ENCODE results near the gene CFAP65. TPM values are rescaled to one million over a fixed set of nuclear protein-coding genes. Genes with fewer than 3 reads are reported as not detected.

The CFAP65 gene
- total RNA-seq, 1 experiment from 2014 or later: 0.33 TPM

DNA sequence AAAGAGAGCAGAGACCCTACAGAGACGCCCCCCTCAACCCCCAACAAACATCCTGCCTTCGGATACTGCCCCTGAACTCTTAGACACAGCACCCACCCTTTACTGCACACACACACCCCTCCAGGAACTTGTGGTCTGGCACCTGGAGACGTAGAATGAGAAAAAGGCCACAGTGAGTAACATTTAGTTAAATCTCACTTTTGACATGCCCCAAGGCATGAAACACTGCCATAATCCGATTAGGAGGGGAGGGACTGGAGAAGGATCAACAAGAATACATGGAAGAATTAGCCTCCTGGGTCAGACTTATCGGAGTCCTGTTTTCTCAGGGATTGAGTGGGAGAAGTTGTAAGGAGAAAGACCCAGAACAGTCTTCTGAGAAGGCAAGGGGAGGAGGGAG is 77.7 kb downstream of the CFAP65 start:
- DNase-seq (ENCODE audit: low read depth, low spot score) (no peak), ATAC-seq (no peak)
- Histone ChIP-seq H3K9me3 (ENCODE audit: control insufficient read depth, insufficient read depth, low read depth, low read length) (no peaks in the 10 kb centered on the region), H3K36me3 (ENCODE audit: control insufficient read depth, insufficient read depth, low read length) (no peaks in the 10 kb centered on the region), H3K27me3 (ENCODE audit: control insufficient read depth, insufficient read depth, low read length) (no peaks in the 10 kb centered on the region; the same call in 1 of the 2 replicates), H3K27ac (ENCODE audit: low read length) (no peak overlapping the region), H3K4me1 (ENCODE audit: control insufficient read depth, insufficient read depth, low read length) (0 out of 2 replicates have a peak, but pooled peaks cover 4% of the 10 kb centered on the region), H3K4me3 (ENCODE audit: low read depth in 2 of 2, low read length in 2 of 2) (no peak overlapping the region)
- TF ChIP-seq REST (IDR thresholded peaks at IDR 0.05; ENCODE audit: insufficient read depth in 1 of 2, low read depth in 2 of 2, low read length in 1 of 2) (no peak), SIN3A (IDR thresholded peaks at IDR 0.05; ENCODE audit: borderline replicate concordance, insufficient read depth, low read depth, low read length) (no peak)
- ChIA-PET CTCF (no interaction called here), POLR2A (no interaction called here)
- BruUV-seq (replicated peaks): no TSS peak
- intact Hi-C loops (cut with micrococcal nuclease; ENCODE audit: unreplicated experiment) (no loop called here), in situ Hi-C loops (cut with HindIII; ENCODE audit: low pct_unique_long_range_greater_than_20kb, low sequenced_read_pairs) (no loop called here)

GRCh38 chr2:218962859-218963492 is 78.3 kb downstream of the CFAP65 start:
- Histone ChIP-seq H3K4me1 (ENCODE audit: control insufficient read depth, insufficient read depth, low read length) (0 out of 2 replicates have a peak, but pooled peaks cover 4% of the 10 kb centered on the region), H3K4me3 (ENCODE audit: low read depth in 2 of 2, low read length in 2 of 2) (no peak overlapping the region), H3K27me3 (ENCODE audit: control insufficient read depth, insufficient read depth, low read length) (no peaks in the 10 kb centered on the region; the same call in 1 of the 2 replicates), H3K27ac (ENCODE audit: low read length) (no peak overlapping the region), H3K36me3 (ENCODE audit: control insufficient read depth, insufficient read depth, low read length) (no peaks in the 10 kb centered on the region), H3K9me3 (ENCODE audit: control insufficient read depth, insufficient read depth, low read depth, low read length) (no peaks in the 10 kb centered on the region)
- POLR2A ChIA-PET: no interaction called here
- CTCF ChIA-PET: no interaction called here
- no TSS peak for BruUV-seq (replicated peaks)
- intact Hi-C loops (cut with micrococcal nuclease; ENCODE audit: unreplicated experiment) (no loop called here), in situ Hi-C loops (cut with HindIII; ENCODE audit: low pct_unique_long_range_greater_than_20kb, low sequenced_read_pairs) (no loop called here)
- DNase-seq (ENCODE audit: low read depth, low spot score) (no peak), ATAC-seq (no peak)
- TF ChIP-seq POLR2AphosphoS5 (IDR thresholded peaks at IDR 0.05; ENCODE audit: low read depth, low read length) (no peak), CTCF (IDR thresholded peaks at IDR 0.05) (no peak), TCF7L2 (IDR thresholded peaks at IDR 0.05; ENCODE audit: low read depth, low read length) (no peak), REST (IDR thresholded peaks at IDR 0.05; ENCODE audit: insufficient read depth in 1 of 2, low read depth in 2 of 2, low read length in 1 of 2) (peak; percentile 95 to 97), SIN3A (IDR thresholded peaks at IDR 0.05; ENCODE audit: borderline replicate concordance, insufficient read depth, low read depth, low read length) (no peak)

Data from Panc1 (cell line).